Measurements from ENCODE around the gene GLG1.

- TF ChIP-seq CTCF (conservative IDR thresholded peaks at IDR 0.05) (no peak), EZH2 (IDR thresholded peaks at IDR 0.05; ENCODE audit: low read depth) (no peak)
Observed at GRCh38 chr16:74447578-74447977, 159.3 kb downstream of the GLG1 start.

All from PC-9 (cell line).